ENCODE results near the gene GABRB1.

Gene GABRB1

GRCh38 chr4:47386146-47386545 is 354.8 kb downstream of the GABRB1 start:
- no peak for DNase-seq (ENCODE audit: low read depth)

GRCh38 chr4:47386561-47387235 is 355.3 kb downstream of the GABRB1 start:
- no peak for DNase-seq (ENCODE audit: low read depth)

DNA sequence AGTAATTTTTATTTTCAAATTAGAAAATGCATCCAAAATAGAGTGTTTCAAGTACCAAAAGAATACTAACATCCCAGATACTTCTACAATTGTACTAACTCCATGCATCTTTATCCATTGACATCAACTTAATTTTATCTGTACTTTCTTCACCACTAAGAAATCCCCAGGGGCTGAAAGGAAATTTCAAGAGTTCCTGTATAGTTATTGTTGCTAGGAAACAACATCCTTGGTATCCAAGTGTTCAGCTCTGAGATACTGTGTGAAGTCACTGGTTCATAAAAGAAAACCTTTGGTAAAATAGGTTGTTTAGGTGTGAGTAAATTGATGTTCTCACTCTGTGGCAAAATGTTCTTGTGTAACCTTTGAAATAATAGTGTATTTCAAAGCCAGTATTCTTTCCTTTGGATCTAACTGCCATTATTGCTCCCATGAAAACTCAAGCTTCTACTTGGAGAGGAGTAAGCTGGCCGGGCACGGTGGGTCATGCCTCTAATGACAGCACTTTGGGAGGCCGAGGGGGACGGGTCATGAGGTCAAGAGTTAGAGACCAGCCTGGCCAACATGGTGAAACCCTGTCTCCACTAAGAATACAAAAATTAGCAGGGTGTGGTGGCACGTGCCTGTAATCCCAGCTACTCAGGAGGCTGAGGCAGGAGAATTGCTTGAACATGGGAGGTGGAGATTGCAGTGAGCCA is 359.2 kb downstream of the GABRB1 start:
- DNase-seq (ENCODE audit: low read depth) = no peak

DNA sequence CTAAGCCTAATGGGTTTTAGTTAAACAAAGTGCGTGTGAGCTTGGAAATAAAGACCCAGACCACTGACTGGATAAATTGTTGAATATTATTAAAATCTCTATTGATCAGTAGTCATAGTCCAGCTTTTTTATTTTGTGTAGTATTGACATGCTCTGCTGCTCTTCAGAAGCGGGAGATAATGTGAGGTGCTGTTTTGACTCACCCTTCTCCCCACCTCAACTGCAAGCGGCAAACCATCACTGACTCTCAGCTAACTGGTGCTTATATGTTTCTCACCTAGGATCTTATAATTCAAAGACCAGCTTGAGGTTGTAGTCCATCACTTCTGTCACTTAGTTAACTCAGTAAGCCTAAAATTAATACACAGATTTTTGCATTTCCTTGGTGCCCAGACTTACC is 359.9 kb downstream of the GABRB1 start:
- DNase-seq (ENCODE audit: low read depth) = no peak

DNA sequence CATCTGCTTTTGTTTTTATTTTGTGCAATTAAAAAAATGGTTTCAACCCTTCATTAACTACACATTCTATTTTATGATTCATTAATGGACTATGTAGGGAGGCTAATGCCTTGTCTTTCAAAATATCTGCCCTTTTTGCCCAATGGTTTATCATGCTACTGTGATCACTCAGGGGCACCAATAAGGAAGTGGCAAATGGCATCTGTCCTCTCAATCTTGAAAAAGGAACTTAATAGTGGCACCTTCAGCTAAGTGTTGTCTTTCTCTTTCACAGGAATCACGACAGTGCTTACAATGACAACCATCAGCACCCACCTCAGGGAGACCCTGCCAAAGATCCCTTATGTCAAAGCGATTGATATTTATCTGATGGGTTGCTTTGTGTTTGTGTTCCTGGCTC is 375.0 kb downstream of the GABRB1 start:
- no peak for DNase-seq (ENCODE audit: low read depth)

DNA sequence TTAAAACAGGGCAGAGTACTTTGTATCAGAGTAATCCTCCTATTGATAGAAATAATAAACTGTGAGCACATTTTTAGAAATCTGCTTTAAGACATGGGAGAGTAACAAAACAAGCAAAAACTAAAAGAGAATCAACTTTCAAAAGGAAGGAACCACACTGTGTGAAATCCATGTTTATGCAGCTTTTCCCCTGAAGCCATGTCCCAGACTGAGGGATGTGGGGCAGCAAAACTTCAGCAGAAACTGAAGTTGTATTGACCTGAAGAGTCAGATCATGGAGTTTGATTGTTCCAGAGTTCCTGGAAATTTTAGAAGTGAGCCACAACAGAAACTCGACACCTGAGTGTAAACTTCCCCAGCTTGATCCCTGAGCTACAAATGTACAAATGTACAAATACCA is 378.9 kb downstream of the GABRB1 start:
- no peak for DNase-seq (ENCODE audit: low read depth)

GRCh38 chr4:47413521-47413920 is 382.2 kb downstream of the GABRB1 start:
- no peak for DNase-seq (ENCODE audit: low read depth)

- DNase-seq (ENCODE audit: low read depth) = no peak
These were observed 384.4 kb downstream of the GABRB1 start for GRCh38 chr4:47415719-47416118.

GRCh38 chr4:47418147-47418546 is 386.8 kb downstream of the GABRB1 start:
- DNase-seq (ENCODE audit: low read depth) = no peak

GRCh38 chr4:47419296-47419695 is 387.9 kb downstream of the GABRB1 start:
- no peak for DNase-seq (ENCODE audit: low read depth)

DNA sequence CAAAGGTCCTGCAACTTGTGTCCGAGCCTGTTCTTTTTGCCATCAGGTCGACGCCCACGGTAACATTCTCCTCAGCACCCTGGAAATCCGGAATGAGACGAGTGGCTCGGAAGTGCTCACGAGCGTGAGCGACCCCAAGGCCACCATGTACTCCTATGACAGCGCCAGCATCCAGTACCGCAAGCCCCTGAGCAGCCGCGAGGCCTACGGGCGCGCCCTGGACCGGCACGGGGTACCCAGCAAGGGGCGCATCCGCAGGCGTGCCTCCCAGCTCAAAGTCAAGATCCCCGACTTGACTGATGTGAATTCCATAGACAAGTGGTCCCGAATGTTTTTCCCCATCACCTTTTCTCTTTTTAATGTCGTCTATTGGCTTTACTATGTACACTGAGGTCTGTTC is 394.3 kb downstream of the GABRB1 start:
- DNase-seq (ENCODE audit: low read depth) = no peak

GRCh38 chr4:47427935-47428334 is 396.6 kb downstream of the GABRB1 start:
- no peak for DNase-seq (ENCODE audit: low read depth)

DNA sequence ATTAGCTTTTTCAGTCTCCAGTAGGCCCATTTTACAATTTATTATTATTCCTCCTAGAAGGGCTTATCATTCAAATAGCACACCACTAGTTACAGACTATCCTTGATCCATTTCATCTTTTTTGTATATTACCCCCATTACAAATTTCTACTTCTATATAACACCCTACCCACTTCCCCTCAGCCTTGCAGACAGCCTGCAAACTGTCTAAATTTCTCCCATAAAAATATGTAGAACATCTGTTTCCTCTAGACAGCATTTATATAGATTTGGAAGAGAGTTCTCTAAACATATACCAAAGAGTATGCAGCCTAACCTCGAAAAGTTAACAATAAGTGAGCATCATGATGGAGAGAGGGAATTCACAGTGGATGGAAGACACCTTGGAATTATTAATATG is 401.4 kb downstream of the GABRB1 start:
- DNase-seq (ENCODE audit: low read depth) = no peak

GRCh38 chr4:47434931-47435330 is 403.6 kb downstream of the GABRB1 start:
- no peak for DNase-seq (ENCODE audit: low read depth)

GRCh38 chr4:47442980-47443379 is 411.6 kb downstream of the GABRB1 start:
- no peak for DNase-seq (ENCODE audit: low read depth)

DNA sequence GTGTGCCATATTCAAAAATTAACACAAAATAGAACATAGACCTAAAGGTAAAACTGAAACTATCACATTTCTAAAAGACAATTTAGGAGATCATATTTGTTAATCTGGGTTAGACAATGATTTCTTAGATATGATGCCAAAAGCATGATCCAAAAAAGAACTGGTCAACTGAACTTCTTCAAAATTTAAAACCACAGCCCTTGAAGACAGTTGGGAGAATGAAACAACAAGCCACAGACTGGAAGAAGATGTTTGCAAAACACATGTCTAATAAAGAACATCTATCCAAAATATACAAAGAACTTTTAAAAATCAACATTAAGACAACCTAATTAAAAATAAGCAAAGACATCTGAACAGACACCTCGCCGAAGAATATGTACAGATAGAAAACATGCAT is 412.7 kb downstream of the GABRB1 start:
- DNase-seq (ENCODE audit: low read depth) = no peak

- DNase-seq (ENCODE audit: low read depth) = no peak
These were observed 420.3 kb downstream of the GABRB1 start for GRCh38 chr4:47451657-47452056.

DNA sequence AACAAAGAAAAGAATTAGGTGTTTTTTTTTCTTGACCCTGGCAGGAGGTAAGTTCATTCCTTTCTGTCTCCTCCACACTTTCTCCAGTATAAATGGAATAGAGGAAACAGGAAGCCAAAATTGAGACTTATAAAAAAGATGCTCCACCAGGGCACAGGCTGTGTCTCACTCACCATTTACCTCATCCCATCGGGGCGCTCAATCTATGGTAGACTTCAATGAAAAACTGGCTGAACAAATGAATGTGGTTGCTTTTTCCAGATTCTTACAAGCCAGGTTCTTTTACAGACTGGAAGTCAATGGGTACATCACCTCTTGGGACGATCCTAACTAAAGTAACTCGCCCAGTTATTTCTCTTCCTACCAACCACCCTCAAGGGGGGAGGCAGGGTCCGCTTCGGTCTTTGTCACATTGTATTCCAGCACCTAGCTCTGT is 431.4 kb downstream of the GABRB1 start:
- DNase-seq (ENCODE audit: low read depth) = no peak

GRCh38 chr4:47463235-47463956 is 432.0 kb downstream of the GABRB1 start, which contains the start of gene COMMD8:
Gene COMMD8, minus strand, starts transcription at chr4:47463702. Its CDS starts 51 bp downstream, at chr4:47463651.
- DNase-seq (ENCODE audit: low read depth) = peak; percentile 96

GRCh38 chr4:47465004-47465403 is 433.6 kb downstream of the GABRB1 start:
- no peak for DNase-seq (ENCODE audit: low read depth)

GRCh38 chr4:47466056-47466785 is 434.9 kb downstream of the GABRB1 start:
- no peak for DNase-seq (ENCODE audit: low read depth)

DNA sequence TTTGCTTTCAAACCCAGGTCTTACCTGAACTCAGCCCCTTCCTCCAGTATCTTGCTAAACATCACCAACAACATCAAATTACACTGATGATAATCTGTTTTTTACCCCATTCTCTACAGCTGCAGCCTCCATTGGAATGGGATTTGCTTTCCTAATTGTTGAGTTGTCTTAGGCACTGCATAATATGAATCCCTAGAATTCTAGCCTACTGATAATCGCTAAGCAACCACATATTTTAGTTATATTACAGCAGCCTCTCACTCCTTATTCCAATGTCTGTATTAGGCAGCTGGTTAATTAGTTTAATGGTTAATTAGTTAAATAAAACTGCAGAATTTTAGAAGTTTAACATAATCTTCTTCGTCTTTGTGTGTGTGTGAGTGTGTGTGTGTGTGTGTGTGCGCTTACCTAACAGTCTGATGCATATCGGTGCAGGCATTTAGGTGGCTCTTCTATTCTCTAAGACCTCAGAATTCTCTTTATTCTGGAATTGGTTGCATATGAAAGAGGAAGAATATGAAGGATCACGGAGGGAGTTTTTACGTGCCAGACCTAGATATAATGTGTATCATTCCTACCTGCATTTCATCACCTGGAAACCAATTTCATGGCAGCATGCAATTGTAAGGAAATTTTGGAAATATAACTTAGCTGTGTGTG is 437.5 kb downstream of the GABRB1 start:
- no peak for DNase-seq (ENCODE audit: low read depth)
